Neural cell (in vitro differentiated cells): ENCODE data around the gene SNRNP200.

Experiments used
- EP300 ChIP-seq: fragments of 450-650 bp; conservative IDR thresholded peaks from 2 replicates; pipeline ENCODE4 v1.6.1; 2014; ENCODE audit warnings: antibody characterized with exemption, mild to moderate bottlenecking, moderate library complexity; ENCODE audit not compliant: poor library complexity, severe bottlenecking
- EZH2 ChIP-seq: fragments of 200-600, 300-800 bp; shearing (Covaris generic), sonication (generic); IDR thresholded peaks from 2 replicates; pipeline ENCODE4 v1.6.1; 2014; ENCODE audit warnings: antibody characterized with exemption, low read length, borderline replicate concordance, mild to moderate bottlenecking; ENCODE audit not compliant: insufficient read depth, poor library complexity, severe bottlenecking
- POLR2AphosphoS5 ChIP-seq: IDR thresholded peaks from 2 replicates; pipeline ENCODE4 v1.6.1; 2012
- RAD21 ChIP-seq: fragments of 450-650 bp; conservative IDR thresholded peaks from 2 replicates; pipeline ENCODE4 v1.6.1; 2014; ENCODE audit warnings: antibody characterized with exemption, mild to moderate bottlenecking, moderate library complexity
- TAF1 ChIP-seq: IDR thresholded peaks from 2 replicates; pipeline ENCODE4 v1.6.1; 2012; ENCODE audit warnings: low read depth
- TF ChIP-seq, protein P1 (sequence below): fragments of 450-650 bp; IDR thresholded peaks from 2 replicates; pipeline ENCODE4 v1.5.1; 2014; ENCODE audit warnings: antibody characterized with exemption, mild to moderate bottlenecking, moderate library complexity; ENCODE audit not compliant: poor library complexity, severe bottlenecking
- TF ChIP-seq, protein P2 (sequence below): IDR thresholded peaks from 2 replicates; pipeline ENCODE4 v1.6.1; 2012; ENCODE audit warnings: borderline replicate concordance

DNA sequence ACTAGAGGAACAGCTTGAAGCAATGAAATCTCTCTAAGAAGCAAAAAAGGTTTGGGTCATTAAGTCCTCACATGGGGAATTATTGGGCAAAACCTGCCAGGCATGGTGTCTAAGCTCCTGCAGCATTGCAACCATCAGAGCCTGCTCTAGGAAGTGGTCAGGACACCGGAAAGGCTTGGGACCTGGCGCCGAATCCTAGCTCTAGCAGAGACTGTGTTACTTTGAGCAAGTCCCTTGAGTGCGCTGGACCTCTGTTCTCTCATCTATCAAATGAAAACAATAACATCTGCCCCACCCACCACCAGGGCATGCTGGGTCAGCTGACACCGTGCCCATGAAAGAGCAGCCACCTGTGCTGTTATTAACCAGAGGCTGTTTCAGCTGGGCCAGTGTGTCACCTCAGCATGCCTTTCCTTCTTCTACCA lies 45.8 kb downstream of the SNRNP200 start:
- TF ChIP-seq POLR2AphosphoS5, result no peak
- TF ChIP-seq, protein P1, sequence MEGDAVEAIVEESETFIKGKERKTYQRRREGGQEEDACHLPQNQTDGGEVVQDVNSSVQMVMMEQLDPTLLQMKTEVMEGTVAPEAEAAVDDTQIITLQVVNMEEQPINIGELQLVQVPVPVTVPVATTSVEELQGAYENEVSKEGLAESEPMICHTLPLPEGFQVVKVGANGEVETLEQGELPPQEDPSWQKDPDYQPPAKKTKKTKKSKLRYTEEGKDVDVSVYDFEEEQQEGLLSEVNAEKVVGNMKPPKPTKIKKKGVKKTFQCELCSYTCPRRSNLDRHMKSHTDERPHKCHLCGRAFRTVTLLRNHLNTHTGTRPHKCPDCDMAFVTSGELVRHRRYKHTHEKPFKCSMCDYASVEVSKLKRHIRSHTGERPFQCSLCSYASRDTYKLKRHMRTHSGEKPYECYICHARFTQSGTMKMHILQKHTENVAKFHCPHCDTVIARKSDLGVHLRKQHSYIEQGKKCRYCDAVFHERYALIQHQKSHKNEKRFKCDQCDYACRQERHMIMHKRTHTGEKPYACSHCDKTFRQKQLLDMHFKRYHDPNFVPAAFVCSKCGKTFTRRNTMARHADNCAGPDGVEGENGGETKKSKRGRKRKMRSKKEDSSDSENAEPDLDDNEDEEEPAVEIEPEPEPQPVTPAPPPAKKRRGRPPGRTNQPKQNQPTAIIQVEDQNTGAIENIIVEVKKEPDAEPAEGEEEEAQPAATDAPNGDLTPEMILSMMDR, result no peak
- no peak for TF ChIP-seq EZH2
- TF ChIP-seq EP300, result no peak
- TF ChIP-seq RAD21, result no peak
- TF ChIP-seq, protein P2, sequence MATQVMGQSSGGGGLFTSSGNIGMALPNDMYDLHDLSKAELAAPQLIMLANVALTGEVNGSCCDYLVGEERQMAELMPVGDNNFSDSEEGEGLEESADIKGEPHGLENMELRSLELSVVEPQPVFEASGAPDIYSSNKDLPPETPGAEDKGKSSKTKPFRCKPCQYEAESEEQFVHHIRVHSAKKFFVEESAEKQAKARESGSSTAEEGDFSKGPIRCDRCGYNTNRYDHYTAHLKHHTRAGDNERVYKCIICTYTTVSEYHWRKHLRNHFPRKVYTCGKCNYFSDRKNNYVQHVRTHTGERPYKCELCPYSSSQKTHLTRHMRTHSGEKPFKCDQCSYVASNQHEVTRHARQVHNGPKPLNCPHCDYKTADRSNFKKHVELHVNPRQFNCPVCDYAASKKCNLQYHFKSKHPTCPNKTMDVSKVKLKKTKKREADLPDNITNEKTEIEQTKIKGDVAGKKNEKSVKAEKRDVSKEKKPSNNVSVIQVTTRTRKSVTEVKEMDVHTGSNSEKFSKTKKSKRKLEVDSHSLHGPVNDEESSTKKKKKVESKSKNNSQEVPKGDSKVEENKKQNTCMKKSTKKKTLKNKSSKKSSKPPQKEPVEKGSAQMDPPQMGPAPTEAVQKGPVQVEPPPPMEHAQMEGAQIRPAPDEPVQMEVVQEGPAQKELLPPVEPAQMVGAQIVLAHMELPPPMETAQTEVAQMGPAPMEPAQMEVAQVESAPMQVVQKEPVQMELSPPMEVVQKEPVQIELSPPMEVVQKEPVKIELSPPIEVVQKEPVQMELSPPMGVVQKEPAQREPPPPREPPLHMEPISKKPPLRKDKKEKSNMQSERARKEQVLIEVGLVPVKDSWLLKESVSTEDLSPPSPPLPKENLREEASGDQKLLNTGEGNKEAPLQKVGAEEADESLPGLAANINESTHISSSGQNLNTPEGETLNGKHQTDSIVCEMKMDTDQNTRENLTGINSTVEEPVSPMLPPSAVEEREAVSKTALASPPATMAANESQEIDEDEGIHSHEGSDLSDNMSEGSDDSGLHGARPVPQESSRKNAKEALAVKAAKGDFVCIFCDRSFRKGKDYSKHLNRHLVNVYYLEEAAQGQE, result no peak
- TF ChIP-seq TAF1, result no peak
